ENCODE results near the gene PACRG.

- TF ChIP-seq CTCF (conservative IDR thresholded peaks at IDR 0.05; ENCODE audit: low read depth, low read length) (no peak), BHLHE40 (IDR thresholded peaks at IDR 0.05; ENCODE audit: low read depth, low read length) (no peak), POLR2A (IDR thresholded peaks at IDR 0.05; ENCODE audit: low read depth, low read length) (no peak)
These were observed 596.5 kb downstream of the PACRG start for GRCh38 chr6:163324326-163324687.
